IMR-90 (cell line): ENCODE data around the gene PRKCA. TPM values are rescaled to one million over a fixed set of nuclear protein-coding genes. Genes with fewer than 3 reads are reported as not detected.

Experiments
- ATAC-seq: fragments of 200-7000 bp; cut with Tn5 transposase; 2 replicates; pipeline ENCODE4 v1.9.1; 2020; ENCODE audit warnings: low read depth, mild to moderate bottlenecking, moderate library complexity
- BruUV-seq: library from RNA; stranded (reverse); fragments of 400-500 nt; replicated peaks from 2 replicates; lab custom pipeline; 2021; lab: Mats Ljungman, UMichigan
- CTCF ChIA-PET: fragments of 300-600 bp; formaldehyde crosslinking; extraction: SDS; loops from one replicate; lab custom pipeline; 2021; ENCODE audit warnings: antibody characterized with exemption; lab: Yijun Ruan, JAX
- POLR2A ChIA-PET: fragments of 300-600 bp; sonication (Branson Sonifier 250); formaldehyde crosslinking; loops from one replicate; lab custom pipeline; 2022; ENCODE audit warnings: antibody characterized with exemption; ENCODE audit not compliant: unreplicated experiment; lab: Charles Lee
- DNase-seq: peaks from one replicate; pipeline ENCODE4 v3.0.0; 2013
- H2AFZ ChIP-seq: replicated peaks from 2 replicates; pipeline ENCODE3; 2013; ENCODE audit warnings: low read length, mild to moderate bottlenecking; ENCODE audit not compliant: poor library complexity
- H2AK5ac ChIP-seq: 2 replicates; pipeline ENCODE4 v1.6.1; 2013; ENCODE audit warnings: low read depth, low read length, inconsistent platforms
- H2AK9ac ChIP-seq: replicated peaks from 2 replicates; pipeline ENCODE3; 2013; ENCODE audit warnings: mild to moderate bottlenecking, low read depth, low read length, moderate library complexity; ENCODE audit not compliant: poor library complexity
- H2BK120ac ChIP-seq: 2 replicates; pipeline ENCODE4 v1.6.1; 2013; ENCODE audit warnings: low read depth, low read length, inconsistent platforms
- H2BK15ac ChIP-seq: 3 replicates; pipeline ENCODE4 v1.6.1; 2013; ENCODE audit warnings: low read depth, low read length, inconsistent platforms
- H2BK20ac ChIP-seq: 2 replicates; pipeline ENCODE4 v1.6.1; 2013; ENCODE audit warnings: low read depth, mild to moderate bottlenecking, inconsistent platforms, low read length, moderate library complexity
- H2BK5ac ChIP-seq: 2 replicates; pipeline ENCODE4 v1.6.1; 2013; ENCODE audit warnings: mild to moderate bottlenecking, low read depth, low read length, inconsistent platforms; ENCODE audit not compliant: poor library complexity, severe bottlenecking
- H3K14ac ChIP-seq: replicated peaks from 2 replicates; pipeline ENCODE4 v1.6.1; 2013; ENCODE audit warnings: low read depth, low read length, inconsistent platforms
- H3K18ac ChIP-seq: 2 replicates; pipeline ENCODE4 v1.6.1; 2013; ENCODE audit warnings: low read depth, low read length, control low read depth
- H3K23ac ChIP-seq: 2 replicates; pipeline ENCODE4 v1.6.1; 2013; ENCODE audit warnings: low read depth, low read length, inconsistent platforms
- H3K27ac ChIP-seq: 2 replicates; pipeline ENCODE4 v1.5.1; 2013; ENCODE audit warnings: mild to moderate bottlenecking, control low read depth, low read length; ENCODE audit not compliant: insufficient read depth
- H3K27me3 ChIP-seq: 2 replicates; pipeline ENCODE4 v1.6.1; 2013; ENCODE audit warnings: low read length; ENCODE audit not compliant: control insufficient read depth, insufficient read depth
- H3K36me3 ChIP-seq: 2 replicates; pipeline ENCODE4 v1.6.1; 2013; ENCODE audit warnings: low read length, mixed read lengths; ENCODE audit not compliant: control insufficient read depth, insufficient read depth
- H3K4ac ChIP-seq: 2 replicates; pipeline ENCODE4 v1.6.1; 2013; ENCODE audit warnings: low read depth, low read length, inconsistent platforms
- H3K4me1 ChIP-seq: 2 replicates; pipeline ENCODE4 v1.6.1; 2013; ENCODE audit warnings: low read length, mixed read lengths; ENCODE audit not compliant: control insufficient read depth, insufficient read depth
- H3K4me2 ChIP-seq: 2 replicates; pipeline ENCODE4 v1.6.1; 2013; ENCODE audit warnings: low read depth, mild to moderate bottlenecking, control low read depth, low read length, moderate library complexity
- H3K4me3 ChIP-seq: 2 replicates; pipeline ENCODE4 v1.5.1; 2013; ENCODE audit warnings: low read depth, mild to moderate bottlenecking, control low read depth, low read length, moderate library complexity; ENCODE audit not compliant: insufficient read depth
- H3K56ac ChIP-seq: 2 replicates; pipeline ENCODE4 v1.6.1; 2013; ENCODE audit warnings: low read length, inconsistent platforms; ENCODE audit not compliant: insufficient read depth; ENCODE audit errors: extremely low read depth
- H3K79me1 ChIP-seq, 2 experiments: 2 replicates each; pipeline ENCODE4 v1.6.1; 2013; ENCODE audit warnings: low read length in 2 of 2, inconsistent platforms in 1 of 2, low read depth in 1 of 2
- H3K9ac ChIP-seq: 2 replicates; pipeline ENCODE4 v1.6.1; 2013; ENCODE audit warnings: low read depth, low read length, control low read depth
- H3K9me1 ChIP-seq: 2 replicates; pipeline ENCODE4 v1.6.1; 2013; ENCODE audit warnings: low read length, inconsistent platforms; ENCODE audit not compliant: insufficient read depth
- H3K9me3 ChIP-seq: 2 replicates; pipeline ENCODE4 v1.6.1; 2013; ENCODE audit warnings: low read length; ENCODE audit not compliant: control insufficient read depth, insufficient read depth
- H4K20me1 ChIP-seq: 2 replicates; pipeline ENCODE4 v1.6.1; 2013; ENCODE audit warnings: low read length, inconsistent platforms; ENCODE audit not compliant: insufficient read depth
- H4K5ac ChIP-seq: 2 replicates; pipeline ENCODE4 v1.6.1; 2013; ENCODE audit warnings: mild to moderate bottlenecking, low read depth, low read length, control low read depth
- H4K8ac ChIP-seq, 2 experiments: 2 replicates each; pipeline ENCODE4 v1.6.1; 2013; ENCODE audit warnings: low read depth in 2 of 2, low read length in 2 of 2, control low read depth in 1 of 2, inconsistent platforms in 1 of 2
- H4K91ac ChIP-seq: 2 replicates; pipeline ENCODE4 v1.6.1; 2013; ENCODE audit warnings: low read depth, low read length, inconsistent platforms; ENCODE audit not compliant: insufficient read depth
- BHLHE40 ChIP-seq: fragments of 150-350 bp; IDR thresholded peaks from 2 replicates; pipeline ENCODE4 v1.6.1; 2016; ENCODE audit warnings: mild to moderate bottlenecking, low read depth, low read length
- CEBPB ChIP-seq: IDR thresholded peaks from 2 replicates; pipeline ENCODE4 v1.6.1; 2012; ENCODE audit warnings: low read depth, low read length, improper control_type of control experiment
- CHD1 ChIP-seq: IDR thresholded peaks from 2 replicates; pipeline ENCODE4 v1.6.1; 2012; ENCODE audit warnings: low read depth, low read length, improper control_type of control experiment
- MAZ ChIP-seq: IDR thresholded peaks from 2 replicates; pipeline ENCODE4 v1.6.1; 2012; ENCODE audit warnings: low read depth, mild to moderate bottlenecking, low read length, improper control_type of control experiment, moderate library complexity, borderline replicate concordance
- NFE2L2 ChIP-seq: fragments of 150-350 bp; IDR thresholded peaks from 2 replicates; pipeline ENCODE4 v1.6.1; 2016; ENCODE audit warnings: low read depth, mild to moderate bottlenecking, low read length
- RAD21 ChIP-seq: IDR thresholded peaks from 2 replicates; pipeline ENCODE4 v1.6.1; 2012; ENCODE audit warnings: low read length, improper control_type of control experiment
- RCOR1 ChIP-seq: IDR thresholded peaks from 2 replicates; pipeline ENCODE4 v1.6.1; 2012; ENCODE audit warnings: mild to moderate bottlenecking, low read length, improper control_type of control experiment; ENCODE audit not compliant: insufficient replicate concordance
- SMC3 ChIP-seq: fragments of 150-350 bp; IDR thresholded peaks from 2 replicates; pipeline ENCODE4 v1.6.1; 2016; ENCODE audit warnings: low read depth, mild to moderate bottlenecking, antibody characterized with exemption, low read length, moderate library complexity
- dilution Hi-C: fragments of 300-500 bp; cut with HindIII; formaldehyde crosslinking; loops from one replicate; pipeline ENCODE4 v1.14.3; 2018; ENCODE audit warnings: low sequenced_read_pairs; ENCODE audit not compliant: unreplicated experiment
- in situ Hi-C: fragments of 300-500 bp; cut with MboI; formaldehyde crosslinking; loops from 3 replicates; pipeline ENCODE4 v1.14.3; 2019; ENCODE audit warnings: low sequenced_read_pairs, inconsistent platforms, mixed read lengths
- intact Hi-C: fragments of 100-400 bp; cut with micrococcal nuclease; formaldehyde crosslinking; loops from 2 replicates; pipeline ENCODE4 v1.10.0; 2022
- polyA plus RNA-seq, 3 experiments: library from polyadenylated mRNA; depleted of rRNA; stranded (reverse); fragments of >200 nt; gene quantifications; 2 replicates each; pipeline ENCODE4 v1.2.3, GENCODE V29; 2012; ENCODE audit warnings: low replicate concordance in 1 of 3
- total RNA-seq: library from RNA; depleted of rRNA; stranded (reverse); fragments of >200 nt; gene quantifications from 2 replicates; pipeline ENCODE4 v1.2.3, GENCODE V29; 2012
- TF ChIP-seq, protein P1 (sequence below): conservative IDR thresholded peaks from 2 replicates; pipeline ENCODE4 v1.5.1; 2012; ENCODE audit warnings: mild to moderate bottlenecking, low read depth, low read length, improper control_type of control experiment
- TF ChIP-seq, protein P2 (sequence below): fragments of 150-350 bp; IDR thresholded peaks from 2 replicates; pipeline ENCODE4 v1.6.1; 2016; ENCODE audit warnings: low read depth, mild to moderate bottlenecking, low read length, moderate library complexity, borderline replicate concordance
- TF ChIP-seq, protein P3 (sequence below): fragments of 150-350 bp; IDR thresholded peaks from 2 replicates; pipeline ENCODE4 v1.6.1; 2017; ENCODE audit warnings: mild to moderate bottlenecking, antibody characterized with exemption, low read length, low read depth

PRKCA gene
- total and polyA plus RNA-seq, 2 of the 4 experiments (the other 2 are of a cell fraction): 31.0 to 46.0 TPM

DNA sequence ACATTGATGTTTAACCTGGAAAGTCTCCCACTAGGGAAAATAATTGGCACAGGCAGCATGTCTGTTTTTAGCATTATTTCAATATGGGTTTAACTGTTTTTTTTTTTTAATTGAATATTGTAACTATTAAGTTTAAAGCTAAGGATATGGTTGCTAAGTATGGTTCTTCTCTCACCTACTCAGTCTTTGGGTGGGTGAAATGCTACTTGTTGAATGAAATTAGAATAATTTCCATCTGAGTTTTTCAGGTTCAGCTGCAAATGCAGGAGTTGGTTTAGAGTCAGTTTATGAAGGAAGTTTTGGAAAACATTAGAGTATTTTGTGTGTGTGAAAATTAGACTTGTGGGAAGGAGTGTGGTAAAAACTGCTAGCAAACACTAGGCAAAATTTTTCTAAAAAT, 93.5 kb downstream of the PRKCA start:
- intact Hi-C loops (no loop called here), in situ Hi-C loops (no loop called here), dilution Hi-C loops (no loop called here)
- Histone ChIP-seq H3K14ac (no peak overlapping the region), H2BK15ac (no peak overlapping the region), H3K4me3 (no peak overlapping the region), H3K9me3 (no peaks in the 10 kb centered on the region), H2AK9ac (no peak overlapping the region), H2AFZ (no peak overlapping the region), H4K20me1 (peaks cover 9% of the 10 kb centered on the region; the same call in 1 of the 2 replicates), H2BK20ac (no peak overlapping the region), H2BK120ac (no peak overlapping the region), H3K4ac (no peak overlapping the region), H3K4me1 (0 out of 2 replicates have a peak, but pooled peaks cover 1% of the 10 kb centered on the region), H2BK5ac (no peak overlapping the region), H2AK5ac (no peak overlapping the region), H4K5ac (no peak overlapping the region), H4K91ac (no peak overlapping the region), H3K9me1 (peaks cover 3% of the 10 kb centered on the region), H4K8ac (no peak overlapping the region), H3K79me1 (peaks cover 58 to 71% of the 10 kb centered on the region in 2 experiments), H3K23ac (no peak overlapping the region), H3K56ac (no peak overlapping the region), H3K9ac (no peak overlapping the region), H3K36me3 (peaks cover 9% of the 10 kb centered on the region), H3K18ac (no peak overlapping the region), H3K27ac (no peak overlapping the region), H3K27me3 (no peaks in the 10 kb centered on the region), H3K4me2 (no peak overlapping the region)
- no TSS peak for BruUV-seq
- TF ChIP-seq MAZ (no peak), RCOR1 (no peak), RAD21 (no peak), NFE2L2 (no peak), SMC3 (no peak), CEBPB (no peak), BHLHE40 (no peak), CHD1 (no peak)
- TF ChIP-seq, protein P1, sequence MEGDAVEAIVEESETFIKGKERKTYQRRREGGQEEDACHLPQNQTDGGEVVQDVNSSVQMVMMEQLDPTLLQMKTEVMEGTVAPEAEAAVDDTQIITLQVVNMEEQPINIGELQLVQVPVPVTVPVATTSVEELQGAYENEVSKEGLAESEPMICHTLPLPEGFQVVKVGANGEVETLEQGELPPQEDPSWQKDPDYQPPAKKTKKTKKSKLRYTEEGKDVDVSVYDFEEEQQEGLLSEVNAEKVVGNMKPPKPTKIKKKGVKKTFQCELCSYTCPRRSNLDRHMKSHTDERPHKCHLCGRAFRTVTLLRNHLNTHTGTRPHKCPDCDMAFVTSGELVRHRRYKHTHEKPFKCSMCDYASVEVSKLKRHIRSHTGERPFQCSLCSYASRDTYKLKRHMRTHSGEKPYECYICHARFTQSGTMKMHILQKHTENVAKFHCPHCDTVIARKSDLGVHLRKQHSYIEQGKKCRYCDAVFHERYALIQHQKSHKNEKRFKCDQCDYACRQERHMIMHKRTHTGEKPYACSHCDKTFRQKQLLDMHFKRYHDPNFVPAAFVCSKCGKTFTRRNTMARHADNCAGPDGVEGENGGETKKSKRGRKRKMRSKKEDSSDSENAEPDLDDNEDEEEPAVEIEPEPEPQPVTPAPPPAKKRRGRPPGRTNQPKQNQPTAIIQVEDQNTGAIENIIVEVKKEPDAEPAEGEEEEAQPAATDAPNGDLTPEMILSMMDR: no peak
- TF ChIP-seq, protein P2, sequence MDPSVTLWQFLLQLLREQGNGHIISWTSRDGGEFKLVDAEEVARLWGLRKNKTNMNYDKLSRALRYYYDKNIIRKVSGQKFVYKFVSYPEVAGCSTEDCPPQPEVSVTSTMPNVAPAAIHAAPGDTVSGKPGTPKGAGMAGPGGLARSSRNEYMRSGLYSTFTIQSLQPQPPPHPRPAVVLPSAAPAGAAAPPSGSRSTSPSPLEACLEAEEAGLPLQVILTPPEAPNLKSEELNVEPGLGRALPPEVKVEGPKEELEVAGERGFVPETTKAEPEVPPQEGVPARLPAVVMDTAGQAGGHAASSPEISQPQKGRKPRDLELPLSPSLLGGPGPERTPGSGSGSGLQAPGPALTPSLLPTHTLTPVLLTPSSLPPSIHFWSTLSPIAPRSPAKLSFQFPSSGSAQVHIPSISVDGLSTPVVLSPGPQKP: no peak
- TF ChIP-seq, protein P3, sequence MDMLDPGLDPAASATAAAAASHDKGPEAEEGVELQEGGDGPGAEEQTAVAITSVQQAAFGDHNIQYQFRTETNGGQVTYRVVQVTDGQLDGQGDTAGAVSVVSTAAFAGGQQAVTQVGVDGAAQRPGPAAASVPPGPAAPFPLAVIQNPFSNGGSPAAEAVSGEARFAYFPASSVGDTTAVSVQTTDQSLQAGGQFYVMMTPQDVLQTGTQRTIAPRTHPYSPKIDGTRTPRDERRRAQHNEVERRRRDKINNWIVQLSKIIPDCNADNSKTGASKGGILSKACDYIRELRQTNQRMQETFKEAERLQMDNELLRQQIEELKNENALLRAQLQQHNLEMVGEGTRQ: no peak
- DNase-seq (no peak), ATAC-seq (no peak)
- POLR2A ChIA-PET: no interaction called here
- CTCF ChIA-PET: no interaction called here
